BLaER1 (cell line): ENCODE data around the gene COL4A1.
A peak's percentile ranks its signal among the peaks of the same experiment; 100 is the strongest.

ENCODE experiments used
- H3K27ac ChIP-seq: shearing (Covaris generic); formaldehyde crosslinking; 2 replicates; pipeline ENCODE4 v1.8.1; 2022
- H3K27me3 ChIP-seq: shearing (Covaris generic); formaldehyde crosslinking; 2 replicates; pipeline ENCODE4 v1.8.1; 2022
- H3K36me3 ChIP-seq: shearing (Covaris generic); formaldehyde crosslinking; 2 replicates; pipeline ENCODE4 v1.8.1; 2022
- H3K4me1 ChIP-seq: shearing (Covaris generic); formaldehyde crosslinking; 2 replicates; pipeline ENCODE4 v1.8.1; 2022
- H3K4me2 ChIP-seq: shearing (Covaris generic); formaldehyde crosslinking; 2 replicates; pipeline ENCODE4 v1.8.1; 2022
- H3K4me3 ChIP-seq: shearing (Covaris generic); formaldehyde crosslinking; 2 replicates; pipeline ENCODE4 v1.8.1; 2022
- H3K9ac ChIP-seq: shearing (Covaris generic); formaldehyde crosslinking; 2 replicates; pipeline ENCODE4 v1.8.1; 2022
- H3K9me3 ChIP-seq: shearing (Covaris generic); formaldehyde crosslinking; 2 replicates; pipeline ENCODE4 v1.8.1; 2022
- H4K20me1 ChIP-seq: shearing (Covaris generic); formaldehyde crosslinking; 2 replicates; pipeline ENCODE4 v1.8.1; 2022
- Cebpa-rat ChIP-seq: shearing (Covaris generic); IDR thresholded peaks from 2 replicates; pipeline ENCODE4 v1.8.1; 2022

Gene COL4A1

GRCh38 chr13:110162866-110163658, 143.9 kb downstream of the COL4A1 start:
- Histone ChIP-seq H3K4me1 (peaks cover 11% of the 10 kb centered on the region), H3K9ac (no peak overlapping the region), H3K9me3 (no peaks in the 10 kb centered on the region), H3K27me3 (no peaks in the 10 kb centered on the region), H3K27ac (no peak overlapping the region), H3K36me3 (no peaks in the 10 kb centered on the region), H3K4me2 (peak overlapping the region; percentile 59), H3K4me3 (no peak overlapping the region), H4K20me1 (no peaks in the 10 kb centered on the region)
- TF ChIP-seq Cebpa-rat: 0 out of 2 replicates have a peak, but pooled peaks have one; percentile 28

GRCh38 chr13:110162053-110162452, 144.9 kb downstream of the COL4A1 start:
- Histone ChIP-seq H3K9ac (no peak overlapping the region), H3K36me3 (no peaks in the 10 kb centered on the region), H4K20me1 (no peaks in the 10 kb centered on the region), H3K27ac (no peak overlapping the region), H3K4me1 (peaks cover 19% of the 10 kb centered on the region), H3K4me3 (no peak overlapping the region), H3K9me3 (no peaks in the 10 kb centered on the region), H3K27me3 (no peaks in the 10 kb centered on the region), H3K4me2 (no peak overlapping the region)
- TF ChIP-seq Cebpa-rat: no peak

GRCh38 chr13:110161112-110161882, 145.7 kb downstream of the COL4A1 start:
- Histone ChIP-seq H4K20me1 (no peaks in the 10 kb centered on the region), H3K9ac (no peak overlapping the region), H3K9me3 (no peaks in the 10 kb centered on the region), H3K4me2 (no peak overlapping the region), H3K27me3 (no peaks in the 10 kb centered on the region), H3K4me3 (no peak overlapping the region), H3K36me3 (no peaks in the 10 kb centered on the region), H3K4me1 (peaks cover 19% of the 10 kb centered on the region), H3K27ac (no peak overlapping the region)
- no peak for TF ChIP-seq Cebpa-rat

- no peak overlapping the region for H3K4me2 ChIP-seq
- no peak for TF ChIP-seq Cebpa-rat
- H3K4me1 ChIP-seq: peaks cover 15% of the 10 kb centered on the region
- no peak overlapping the region for H3K4me3 ChIP-seq
- no peak overlapping the region for H3K27ac ChIP-seq
- no peaks in the 10 kb centered on the region for H3K36me3 ChIP-seq
- H4K20me1 ChIP-seq: no peaks in the 10 kb centered on the region
- no peak overlapping the region for H3K9ac ChIP-seq
- no peaks in the 10 kb centered on the region for H3K27me3 ChIP-seq
- no peaks in the 10 kb centered on the region for H3K9me3 ChIP-seq
Measured at GRCh38 chr13:110158226-110158625, 148.7 kb downstream of the COL4A1 start.

GRCh38 chr13:110157718-110158117, 149.2 kb downstream of the COL4A1 start:
- no peaks in the 10 kb centered on the region for H4K20me1 ChIP-seq
- H3K4me2 ChIP-seq: no peak overlapping the region
- no peaks in the 10 kb centered on the region for H3K27me3 ChIP-seq
- no peaks in the 10 kb centered on the region for H3K36me3 ChIP-seq
- peaks cover 10% of the 10 kb centered on the region for H3K4me1 ChIP-seq
- H3K4me3 ChIP-seq: no peak overlapping the region
- H3K9me3 ChIP-seq: no peaks in the 10 kb centered on the region
- no peak overlapping the region for H3K27ac ChIP-seq
- TF ChIP-seq Cebpa-rat: no peak
- H3K9ac ChIP-seq: no peak overlapping the region

- no peaks in the 10 kb centered on the region for H3K36me3 ChIP-seq
- no peak for TF ChIP-seq Cebpa-rat
Measured at GRCh38 chr13:110156301-110157049, 150.5 kb downstream of the COL4A1 start.

GRCh38 chr13:110155072-110155471, 151.9 kb downstream of the COL4A1 start:
- H4K20me1 ChIP-seq: no peaks in the 10 kb centered on the region
- TF ChIP-seq Cebpa-rat: no peak
- H3K36me3 ChIP-seq: no peaks in the 10 kb centered on the region
- H3K4me3 ChIP-seq: no peak overlapping the region
- H3K27me3 ChIP-seq: no peaks in the 10 kb centered on the region
- H3K4me1 ChIP-seq: peaks cover 8% of the 10 kb centered on the region
- H3K27ac ChIP-seq: no peak overlapping the region
- H3K4me2 ChIP-seq: no peak overlapping the region
- H3K9ac ChIP-seq: no peak overlapping the region
- H3K9me3 ChIP-seq: 0 out of 2 replicates have a peak, but pooled peaks cover 3% of the 10 kb centered on the region

More at GRCh38 chr13:110156301-110157049, 150.5 kb downstream of the COL4A1 start:
- Histone ChIP-seq H3K9me3 (0 out of 2 replicates have a peak, but pooled peaks cover 3% of the 10 kb centered on the region), H4K20me1 (no peaks in the 10 kb centered on the region), H3K4me2 (no peak overlapping the region), H3K27me3 (no peaks in the 10 kb centered on the region), H3K9ac (no peak overlapping the region), H3K4me3 (no peak overlapping the region), H3K27ac (no peak overlapping the region), H3K4me1 (peaks cover 8% of the 10 kb centered on the region)

GRCh38 chr13:110154410-110154933, 152.5 kb downstream of the COL4A1 start:
- Histone ChIP-seq H3K9me3 (0 out of 2 replicates have a peak, but pooled peaks cover 3% of the 10 kb centered on the region), H3K9ac (no peak overlapping the region), H3K4me2 (no peak overlapping the region), H3K36me3 (no peaks in the 10 kb centered on the region), H3K27me3 (no peaks in the 10 kb centered on the region), H3K4me1 (peaks cover 8% of the 10 kb centered on the region), H3K4me3 (no peak overlapping the region), H3K27ac (no peak overlapping the region), H4K20me1 (no peaks in the 10 kb centered on the region)
- no peak for TF ChIP-seq Cebpa-rat

GRCh38 chr13:110152351-110152750, 154.6 kb downstream of the COL4A1 start:
- no peak for TF ChIP-seq Cebpa-rat
- 0 out of 2 replicates have a peak, but pooled peaks cover 3% of the 10 kb centered on the region for H3K9me3 ChIP-seq

More at GRCh38 chr13:110152351-110152750, 154.6 kb downstream of the COL4A1 start:
- H3K4me1 ChIP-seq: peaks cover 2% of the 10 kb centered on the region; the same call in 1 of the 2 replicates
- no peak overlapping the region for H3K4me2 ChIP-seq
- no peaks in the 10 kb centered on the region for H3K36me3 ChIP-seq
- no peak overlapping the region for H3K9ac ChIP-seq
- no peak overlapping the region for H3K27ac ChIP-seq
- H3K4me3 ChIP-seq: no peak overlapping the region
- H4K20me1 ChIP-seq: no peaks in the 10 kb centered on the region
- H3K27me3 ChIP-seq: no peaks in the 10 kb centered on the region
